Measurements from ENCODE around the gene UROC1. TPM values are rescaled to one million over a fixed set of nuclear protein-coding genes. Genes with fewer than 3 reads are reported as not detected.

Gene UROC1
- total RNA-seq, 1 experiment from 2014 or later, result not detected

DNA sequence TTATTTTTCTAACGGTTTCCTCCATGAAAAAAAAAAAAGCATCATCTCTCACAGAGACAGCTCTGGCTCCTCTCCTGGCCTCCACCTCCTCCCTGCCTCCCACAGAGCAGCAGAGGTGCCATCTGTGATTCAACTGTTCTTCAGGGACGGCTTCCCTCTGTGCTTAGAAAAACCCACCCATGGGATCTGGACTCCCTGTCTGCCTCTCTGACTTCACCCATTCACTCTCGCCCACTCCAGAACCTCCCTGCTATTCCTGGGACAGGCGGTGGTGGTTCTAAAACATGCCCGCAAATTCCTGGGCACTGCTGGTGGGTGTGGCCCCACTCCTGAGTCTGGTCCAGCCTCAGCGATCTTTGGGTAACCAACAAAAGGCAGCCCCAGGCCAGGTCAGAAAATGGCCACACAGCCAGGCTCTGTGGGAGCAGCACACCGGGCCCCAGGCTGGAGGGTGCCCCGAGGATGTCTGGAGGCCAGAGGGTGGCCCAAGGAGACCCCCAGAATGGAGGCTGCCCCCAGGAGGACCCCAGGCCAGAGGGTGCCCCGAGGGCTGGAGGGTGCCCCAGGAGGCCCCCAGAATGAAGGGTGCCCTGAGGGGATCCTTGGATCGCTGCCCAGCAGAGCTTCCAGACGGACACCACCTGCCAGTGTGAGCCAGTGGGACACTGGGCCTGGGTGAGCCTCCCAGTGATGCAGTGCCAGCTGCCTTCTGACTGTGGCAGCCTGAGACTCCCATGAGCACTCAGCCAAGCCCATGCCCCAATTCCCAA lies 3.7 kb upstream of the UROC1 start:
- Histone ChIP-seq H3K4me3 (ENCODE audit: low read depth, low read length) (no peak overlapping the region), H3K27me3 (replicated peaks; ENCODE audit: control insufficient read depth, insufficient read depth, low read length) (no peaks in the 10 kb centered on the region), H3K4me1 (peaks cover 53% of the 10 kb centered on the region), H3K36me3 (ENCODE audit: control insufficient read depth, insufficient read depth, low read length) (peaks cover 1% of the 10 kb centered on the region; the same call in 1 of the 2 replicates), H3K9me3 (no peaks in the 10 kb centered on the region)
- Mint-ChIP-seq H3K27me3 (ENCODE audit: insufficient read depth, unreplicated experiment) (no peaks in the 10 kb centered on the region), H3K4me3 (ENCODE audit: unreplicated experiment) (no peak overlapping the region), H3K4me1 (ENCODE audit: low read depth, unreplicated experiment) (peaks cover 9% of the 10 kb centered on the region), H3K36me3 (ENCODE audit: insufficient read depth, unreplicated experiment) (no peaks in the 10 kb centered on the region), H3K9me3 (ENCODE audit: unreplicated experiment) (no peaks in the 10 kb centered on the region), H3K27ac (ENCODE audit: unreplicated experiment) (no peak overlapping the region)
- CTCF ChIA-PET, result interaction anchor here (0.7 kb wide), 1 partner anchor 423 kb away, joined by 3 read pairs; no protein-coding TSS in a partner anchor
- no TSS peak for BruUV-seq (replicated peaks)
- no peak for DNase-seq
- TF ChIP-seq, protein P1, sequence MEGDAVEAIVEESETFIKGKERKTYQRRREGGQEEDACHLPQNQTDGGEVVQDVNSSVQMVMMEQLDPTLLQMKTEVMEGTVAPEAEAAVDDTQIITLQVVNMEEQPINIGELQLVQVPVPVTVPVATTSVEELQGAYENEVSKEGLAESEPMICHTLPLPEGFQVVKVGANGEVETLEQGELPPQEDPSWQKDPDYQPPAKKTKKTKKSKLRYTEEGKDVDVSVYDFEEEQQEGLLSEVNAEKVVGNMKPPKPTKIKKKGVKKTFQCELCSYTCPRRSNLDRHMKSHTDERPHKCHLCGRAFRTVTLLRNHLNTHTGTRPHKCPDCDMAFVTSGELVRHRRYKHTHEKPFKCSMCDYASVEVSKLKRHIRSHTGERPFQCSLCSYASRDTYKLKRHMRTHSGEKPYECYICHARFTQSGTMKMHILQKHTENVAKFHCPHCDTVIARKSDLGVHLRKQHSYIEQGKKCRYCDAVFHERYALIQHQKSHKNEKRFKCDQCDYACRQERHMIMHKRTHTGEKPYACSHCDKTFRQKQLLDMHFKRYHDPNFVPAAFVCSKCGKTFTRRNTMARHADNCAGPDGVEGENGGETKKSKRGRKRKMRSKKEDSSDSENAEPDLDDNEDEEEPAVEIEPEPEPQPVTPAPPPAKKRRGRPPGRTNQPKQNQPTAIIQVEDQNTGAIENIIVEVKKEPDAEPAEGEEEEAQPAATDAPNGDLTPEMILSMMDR (IDR thresholded peaks at IDR 0.05; ENCODE audit: insufficient read depth in 1 of 2, low read depth in 1 of 2, low read length in 1 of 2, severe bottlenecking in 1 of 2, unreplicated experiment in 1 of 2), result no peak
- POLR2A ChIA-PET, result no interaction called here
- intact Hi-C loops (cut with micrococcal nuclease; ENCODE audit: unreplicated experiment), result loop anchor here (10.0 kb wide), 1 partner anchor 133 kb away; the partner anchor contains the start of gene TXNRD3

DNA sequence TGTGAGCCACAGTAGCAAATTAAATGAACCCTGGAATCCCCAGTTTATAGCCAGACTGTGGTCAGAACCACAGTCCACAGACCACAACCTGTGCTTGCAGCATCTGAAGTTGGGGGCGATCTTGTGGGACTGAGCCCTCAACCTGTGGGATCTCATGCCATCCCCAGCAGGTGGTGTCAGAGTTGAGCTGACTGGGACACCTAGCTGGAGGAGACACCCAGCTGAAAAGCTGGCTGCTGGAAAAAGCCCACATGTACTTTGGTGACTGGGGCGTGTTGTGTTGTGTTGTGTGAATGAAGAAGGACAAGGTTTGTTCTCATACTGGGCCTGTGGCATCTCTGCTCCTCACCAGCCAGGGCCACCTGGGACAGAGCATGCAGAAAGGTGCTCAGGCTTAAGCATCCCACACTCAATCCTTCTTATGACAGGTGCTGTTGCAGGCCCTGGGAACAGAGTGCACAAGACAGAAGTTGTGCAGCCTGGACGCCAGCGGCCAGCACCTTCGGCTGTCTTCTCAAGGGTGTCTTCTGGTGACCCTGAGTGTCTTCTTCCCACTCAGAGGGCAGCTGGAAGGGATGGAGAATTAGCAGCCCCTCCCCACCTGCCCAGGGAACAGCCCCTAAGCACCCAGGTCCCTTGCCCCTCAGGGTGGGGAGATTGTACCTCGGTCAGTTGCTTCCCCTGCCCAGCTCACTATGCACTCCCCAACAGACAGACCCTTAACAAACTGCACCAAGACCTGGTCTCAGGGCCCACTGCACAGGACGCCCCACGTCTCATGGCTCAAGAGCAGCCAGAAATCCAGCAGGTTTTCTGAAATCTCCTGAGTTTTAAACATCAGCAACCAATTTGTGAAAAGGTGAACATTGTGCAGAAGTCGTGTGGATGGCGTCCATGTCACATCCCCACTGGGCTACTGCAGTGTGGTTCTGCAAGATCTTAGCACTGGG lies 2.2 kb upstream of the UROC1 start:
- Histone ChIP-seq H3K27me3 (replicated peaks; ENCODE audit: control insufficient read depth, insufficient read depth, low read length) (no peaks in the 10 kb centered on the region), H3K9me3 (no peaks in the 10 kb centered on the region), H3K4me3 (ENCODE audit: low read depth, low read length) (no peak overlapping the region), H3K36me3 (ENCODE audit: control insufficient read depth, insufficient read depth, low read length) (no peaks in the 10 kb centered on the region), H3K4me1 (peaks cover 45% of the 10 kb centered on the region)
- intact Hi-C loops (cut with micrococcal nuclease; ENCODE audit: unreplicated experiment), result loop anchor here (10.0 kb wide), 1 partner anchor 135 kb away; the partner anchor contains the start of gene TXNRD3
- peak in 1 of 2 experiments; percentile 30 for DNase-seq
- Mint-ChIP-seq H3K36me3 (ENCODE audit: insufficient read depth, unreplicated experiment) (no peaks in the 10 kb centered on the region), H3K4me3 (ENCODE audit: unreplicated experiment) (no peak overlapping the region), H3K4me1 (ENCODE audit: low read depth, unreplicated experiment) (peaks cover 9% of the 10 kb centered on the region), H3K27me3 (ENCODE audit: insufficient read depth, unreplicated experiment) (no peaks in the 10 kb centered on the region), H3K27ac (ENCODE audit: unreplicated experiment) (peak overlapping the region; percentile 45), H3K9me3 (ENCODE audit: unreplicated experiment) (no peaks in the 10 kb centered on the region)
- no TSS peak for BruUV-seq (replicated peaks)
- POLR2A ChIA-PET, result interaction anchor here (1.3 kb wide), 1 partner anchor 9 kb away, joined by 4 read pairs; no protein-coding TSS in a partner anchor
- TF ChIP-seq, protein P1 (IDR thresholded peaks at IDR 0.05; ENCODE audit: insufficient read depth in 1 of 2, low read depth in 1 of 2, low read length in 1 of 2, severe bottlenecking in 1 of 2, unreplicated experiment in 1 of 2), result peak in 1 of 2 experiments; percentile 21
- CTCF ChIA-PET, result interaction anchor here (0.7 to 2.2 kb wide), 6 partner anchors 9 to 963 kb away, joined by 3 to 13 read pairs (median 3); no protein-coding TSS in a partner anchor

DNA sequence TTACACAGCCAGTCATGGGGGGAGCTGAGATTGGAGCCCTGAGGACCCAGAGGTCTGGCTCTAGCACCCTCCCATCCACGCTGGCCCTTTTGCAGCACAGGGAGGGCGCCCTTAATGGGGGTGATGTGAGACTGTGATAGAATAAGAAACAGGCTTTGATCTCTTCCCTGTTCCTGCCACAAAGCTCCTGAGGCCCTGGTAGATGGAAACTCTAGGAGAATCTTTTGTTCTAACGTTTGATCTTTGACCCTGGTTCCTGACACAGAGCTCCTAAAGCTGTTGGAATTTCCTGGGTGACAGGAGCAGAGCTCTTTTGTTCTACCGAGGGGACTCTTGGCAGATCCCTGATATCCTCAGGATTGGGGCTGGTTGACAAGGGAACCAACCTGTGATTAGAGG lies 1.2 kb upstream of the UROC1 start:
- Histone ChIP-seq H3K4me3 (ENCODE audit: low read depth, low read length) (no peak overlapping the region), H3K27me3 (replicated peaks; ENCODE audit: control insufficient read depth, insufficient read depth, low read length) (no peaks in the 10 kb centered on the region), H3K36me3 (ENCODE audit: control insufficient read depth, insufficient read depth, low read length) (no peaks in the 10 kb centered on the region), H3K9me3 (no peaks in the 10 kb centered on the region), H3K4me1 (peaks cover 41% of the 10 kb centered on the region)
- peak in 1 of 2 experiments; percentile 30 for DNase-seq
- Mint-ChIP-seq H3K36me3 (ENCODE audit: insufficient read depth, unreplicated experiment) (no peaks in the 10 kb centered on the region), H3K27ac (ENCODE audit: unreplicated experiment) (peak overlapping the region; percentile 45), H3K9me3 (ENCODE audit: unreplicated experiment) (no peaks in the 10 kb centered on the region), H3K4me3 (ENCODE audit: unreplicated experiment) (peak overlapping the region; percentile 11), H3K27me3 (ENCODE audit: insufficient read depth, unreplicated experiment) (no peaks in the 10 kb centered on the region), H3K4me1 (ENCODE audit: low read depth, unreplicated experiment) (peaks cover 9% of the 10 kb centered on the region)
- ChIA-PET CTCF (interaction anchor here (0.7 to 2.2 kb wide), 6 partner anchors 9 to 160 kb away, joined by 3 to 13 read pairs (median 3); no protein-coding TSS in a partner anchor), POLR2A (interaction anchor here (0.6 to 1.3 kb wide), 2 partner anchors 10 to 1807 kb away, joined by 3 to 4 read pairs; no protein-coding TSS in a partner anchor)
- TF ChIP-seq, protein P1 (IDR thresholded peaks at IDR 0.05; ENCODE audit: insufficient read depth in 1 of 2, low read depth in 1 of 2, low read length in 1 of 2, severe bottlenecking in 1 of 2, unreplicated experiment in 1 of 2), result no peak
- intact Hi-C loops (cut with micrococcal nuclease; ENCODE audit: unreplicated experiment), result no loop called here
- BruUV-seq (replicated peaks), result no TSS peak

Data from Caco-2 (cell line).